SK-N-SH (cell line): ENCODE measurements around the gene CBX1. TPM values are rescaled to one million over a fixed set of nuclear protein-coding genes. Genes with fewer than 3 reads are reported as not detected.

Experiments used
- CTCF ChIA-PET: fragments of 300-600, 350-600 bp; formaldehyde crosslinking; extraction: SDS; loops from one replicate; lab custom pipeline; 2021; lab: Yijun Ruan, JAX
- POLR2A ChIA-PET: fragments of 350-600 bp; sonication (Branson Sonifier 250); formaldehyde crosslinking; extraction: SDS; loops from one replicate; lab custom pipeline; 2020; ENCODE audit warnings: antibody characterized with exemption, inconsistent platforms; lab: Yijun Ruan, JAX
- DNase-seq: peaks from one replicate; pipeline ENCODE4 v3.0.0; 2012
- H2AFZ ChIP-seq: fragments of 200-600 bp; sonication (generic); 2 replicates; pipeline ENCODE4 v1.8.1; 2016; ENCODE audit warnings: antibody characterized with exemption, mild to moderate bottlenecking, low read depth
- H3F3A ChIP-seq: fragments of 200-600 bp; sonication (generic); replicated peaks from 2 replicates; pipeline ENCODE3; 2016; ENCODE audit warnings: antibody characterized with exemption, mild to moderate bottlenecking; ENCODE audit not compliant: insufficient read depth
- H3K27ac ChIP-seq, 2 experiments: fragments of 200-500 bp in 1 of 2; fragments of 200-600 bp in 1 of 2; sonication (Bioruptor generic) in 1 of 2; sonication (generic), shearing (Covaris generic) in 1 of 2; 2 replicates each; pipeline versions ENCODE4 v1.5.1 to v1.6.1; 2014 to 2016; ENCODE audit warnings: low read depth in 2 of 2, inconsistent platforms in 1 of 2, low read length in 1 of 2, mild to moderate bottlenecking in 1 of 2, mixed read lengths in 1 of 2
- H3K27me3 ChIP-seq: fragments of 200-600 bp; sonication (generic), shearing (Covaris generic); 2 replicates; pipeline ENCODE4 v1.6.1; 2016; ENCODE audit warnings: mixed run types; ENCODE audit not compliant: insufficient read depth
- H3K36me3 ChIP-seq, 2 experiments: fragments of 200-500 bp in 1 of 2; fragments of 200-600 bp in 1 of 2; sonication (Bioruptor generic) in 1 of 2; sonication (generic) in 1 of 2; replicated peaks in 1 of 2; 2 replicates each; pipeline versions ENCODE3 to v1.5.1; 2014 to 2016; ENCODE audit warnings: low read length in 1 of 2, mild to moderate bottlenecking in 1 of 2; ENCODE audit not compliant: insufficient read depth in 2 of 2, control insufficient read depth in 1 of 2
- H3K4me1 ChIP-seq, 2 experiments: fragments of 200-500 bp in 1 of 2; fragments of 200-600 bp in 1 of 2; sonication (Bioruptor generic) in 1 of 2; sonication (generic), shearing (Covaris generic) in 1 of 2; 2 replicates each; pipeline versions ENCODE4 v1.5.1 to v1.6.1; 2014 to 2016; ENCODE audit warnings: low read depth in 1 of 2, low read length in 1 of 2, mixed run types in 1 of 2; ENCODE audit not compliant: insufficient read depth in 2 of 2, control insufficient read depth in 1 of 2
- H3K4me2 ChIP-seq: fragments of 200-600 bp; sonication (generic), shearing (Covaris generic); 2 replicates; pipeline ENCODE4 v1.6.1; 2017; ENCODE audit warnings: mixed run types
- H3K4me3 ChIP-seq, 2 experiments: fragments of 200-500 bp in 1 of 2; fragments of 200-600 bp in 1 of 2; sonication (Bioruptor generic) in 1 of 2; sonication (generic), shearing (Covaris generic) in 1 of 2; 2 replicates each; pipeline versions ENCODE4 v1.5.1 to v1.8.1; 2014 to 2016; ENCODE audit warnings: low read depth in 2 of 2, inconsistent platforms in 1 of 2, low read length in 1 of 2, mild to moderate bottlenecking in 1 of 2, mixed read lengths in 1 of 2, moderate library complexity in 1 of 2
- H3K79me2 ChIP-seq: fragments of 200-600 bp; sonication (generic); 2 replicates; pipeline ENCODE4 v1.8.1; 2017; ENCODE audit warnings: mild to moderate bottlenecking; ENCODE audit not compliant: insufficient read depth
- H3K9ac ChIP-seq: fragments of 200-600 bp; sonication (generic); 2 replicates; pipeline ENCODE4 v1.6.1; 2017; ENCODE audit warnings: mixed run types
- H3K9me2 ChIP-seq: fragments of 200-600 bp; sonication (generic); 2 replicates; pipeline ENCODE4 v1.6.1; 2017; ENCODE audit warnings: mixed run types
- H3K9me3 ChIP-seq: fragments of 200-600 bp; sonication (generic); 2 replicates; pipeline ENCODE4 v1.6.1; 2017; ENCODE audit warnings: mixed run types, mild to moderate bottlenecking, moderate library complexity
- H4K20me1 ChIP-seq: fragments of 200-600 bp; sonication (generic); 2 replicates; pipeline ENCODE4 v1.6.1; 2017; ENCODE audit warnings: mild to moderate bottlenecking, mixed run types; ENCODE audit not compliant: insufficient read depth
- CHD2 ChIP-seq: fragments of 150-350 bp; IDR thresholded peaks from 2 replicates; pipeline ENCODE4 v1.6.1; 2018; ENCODE audit warnings: low read length; ENCODE audit not compliant: partially characterized antibody
- CTCF ChIP-seq: fragments of 200-600 bp; sonication (generic); IDR thresholded peaks from 2 replicates; pipeline ENCODE4 v1.6.1; 2017; ENCODE audit warnings: antibody characterized with exemption, mild to moderate bottlenecking, moderate library complexity
- EP300 ChIP-seq, 2 experiments: IDR thresholded peaks; 2 replicates each; pipeline versions ENCODE4 v1.4.0 to v1.6.1; 2012; ENCODE audit warnings: borderline replicate concordance in 1 of 2, low read depth in 1 of 2, low read length in 1 of 2
- FOSL2 ChIP-seq: IDR thresholded peaks from 2 replicates; pipeline ENCODE4 v1.4.0; 2012; ENCODE audit warnings: low read depth, mild to moderate bottlenecking, moderate library complexity, borderline replicate concordance
- FOXJ3 ChIP-seq: sonication (generic); formaldehyde crosslinking; IDR thresholded peaks from 2 replicates; pipeline ENCODE4 v1.5.1; 2020; ENCODE audit warnings: mild to moderate bottlenecking, missing genetic modification reagents
- FOXM1 ChIP-seq: IDR thresholded peaks from 2 replicates; pipeline ENCODE4 v1.4.0; 2012; ENCODE audit warnings: low read depth, mild to moderate bottlenecking
- GABPA ChIP-seq: IDR thresholded peaks from 2 replicates; pipeline ENCODE4 v1.4.0; 2012; ENCODE audit warnings: low read depth, mild to moderate bottlenecking
- MXI1 ChIP-seq: IDR thresholded peaks from 2 replicates; pipeline ENCODE4 v1.6.1; 2012; ENCODE audit warnings: mild to moderate bottlenecking, low read depth, low read length, improper control_type of control experiment
- NRF1 ChIP-seq: IDR thresholded peaks from 2 replicates; pipeline ENCODE4 v1.6.1; 2012; ENCODE audit warnings: low read depth, mild to moderate bottlenecking, low read length
- RFX5 ChIP-seq: IDR thresholded peaks from 2 replicates; pipeline ENCODE4 v1.6.1; 2012; ENCODE audit warnings: mild to moderate bottlenecking, improper control_type of control experiment, low read length
- RXRA ChIP-seq: IDR thresholded peaks from 2 replicates; pipeline ENCODE4 v1.4.0; 2012; ENCODE audit warnings: low read depth, mild to moderate bottlenecking, borderline replicate concordance
- SIN3A ChIP-seq: IDR thresholded peaks from 2 replicates; pipeline ENCODE4 v1.6.1; 2012; ENCODE audit warnings: low read depth, mild to moderate bottlenecking, low read length, moderate library complexity, borderline replicate concordance
- SMC3 ChIP-seq: IDR thresholded peaks from 2 replicates; pipeline ENCODE4 v1.6.1; 2012; ENCODE audit warnings: low read depth, low read length, improper control_type of control experiment
- TAF1 ChIP-seq: IDR thresholded peaks from 2 replicates; pipeline ENCODE4 v1.6.1; 2012; ENCODE audit warnings: low read depth, mild to moderate bottlenecking, low read length, moderate library complexity, borderline replicate concordance
- TCF12 ChIP-seq: IDR thresholded peaks from 2 replicates; pipeline ENCODE4 v1.4.0; 2012
- USF1 ChIP-seq: IDR thresholded peaks from 2 replicates; pipeline ENCODE4 v1.4.0; 2012; ENCODE audit warnings: low read depth, borderline replicate concordance
- USF2 ChIP-seq: fragments of 150-350 bp; IDR thresholded peaks from 2 replicates; pipeline ENCODE4 v1.6.1; 2017; ENCODE audit warnings: antibody characterized with exemption, low read length, low read depth, borderline replicate concordance
- ZBTB33 ChIP-seq: IDR thresholded peaks from 2 replicates; pipeline ENCODE4 v1.4.0; 2012; ENCODE audit warnings: low read depth, borderline replicate concordance
- WGBS: methylation state at CpG from one replicate; pipeline ENCODE4 v1.1.6; 2017; ENCODE audit warnings: low lambda C conversion rate; 5-methylcytosine and 5-hydroxymethylcytosine counted together
- polyA plus RNA-seq, 3 experiments: library from polyadenylated mRNA; depleted of rRNA; stranded (reverse); fragments of >200 nt; gene quantifications; 2 replicates each; pipeline ENCODE4 v1.2.3, GENCODE V29; 2012

Gene CBX1
- polyA plus RNA-seq, 1 of the 3 experiments (the other 2 are of a cell fraction) = 102 TPM

- no peak for DNase-seq
- H4K20me1 ChIP-seq = peaks cover 97% of the 10 kb centered on the region
- H3K4me2 ChIP-seq = no peak overlapping the region
- no peaks in the 10 kb centered on the region for H3K9me2 ChIP-seq
- TF ChIP-seq MXI1 (no peak), GABPA (no peak), USF2 (no peak), SIN3A (no peak), ZBTB33 (no peak), RXRA (no peak), RFX5 (no peak), FOSL2 (no peak), CTCF (no peak), TAF1 (no peak), FOXJ3 (CRISPR knock-in tag) (no peak), FOXM1 (no peak), EP300 (IDR thresholded peaks at IDR 0.05; ENCODE audit: borderline replicate concordance in 1 of 2, low read depth in 1 of 2, low read length in 1 of 2) (no peak), NRF1 (no peak), TCF12 (no peak), USF1 (no peak), SMC3 (no peak), CHD2 (no peak)
- H2AFZ ChIP-seq = no peak overlapping the region
- H3K4me1 ChIP-seq = peaks cover 3 to 6% of the 10 kb centered on the region in 2 experiments; a peak in 2 of 4 replicates
- peaks cover 100% of the 10 kb centered on the region for H3K79me2 ChIP-seq
- no peak overlapping the region for H3K9ac ChIP-seq
- H3K36me3 ChIP-seq = peaks cover 5 to 52% of the 10 kb centered on the region in 2 experiments
- no peaks in the 10 kb centered on the region for H3K27me3 ChIP-seq
- H3K27ac ChIP-seq = no peak overlapping the region
- peaks cover 29% of the 10 kb centered on the region for H3F3A ChIP-seq
- 82% methylated on average over 4 of the region's 4 CpGs for WGBS
- ChIA-PET CTCF (interaction anchor here (1.0 to 14.8 kb wide), 6 partner anchors 14 to 117 kb away, joined by 3 to 241 read pairs (median 20); partner anchors contain the start of gene NFE2L1), POLR2A (interaction anchor here (1.2 kb wide), 1 partner anchor 47 kb away, joined by 4 read pairs; no protein-coding TSS in a partner anchor)
- no peak overlapping the region for H3K4me3 ChIP-seq
- H3K9me3 ChIP-seq = no peaks in the 10 kb centered on the region
These were observed 5.7 kb downstream of the CBX1 start for GRCh38 chr17:48095611-48096010.
